IMR-90 (cell line): Measurements from ENCODE around the gene ABCA2. TPM values are rescaled to one million over a fixed set of nuclear protein-coding genes. Genes with fewer than 3 reads are reported as not detected.

Source experiments
- ATAC-seq: fragments of 200-7000 bp; cut with Tn5 transposase; 2 replicates; pipeline ENCODE4 v1.9.1; 2020; ENCODE audit warnings: low read depth, mild to moderate bottlenecking, moderate library complexity
- BruUV-seq: library from RNA; stranded (reverse); fragments of 400-500 nt; replicated peaks from 2 replicates; lab custom pipeline; 2021; lab: Mats Ljungman, UMichigan
- CTCF ChIA-PET: fragments of 300-600 bp; formaldehyde crosslinking; extraction: SDS; loops from one replicate; lab custom pipeline; 2021; ENCODE audit warnings: antibody characterized with exemption; lab: Yijun Ruan, JAX
- POLR2A ChIA-PET: fragments of 300-600 bp; sonication (Branson Sonifier 250); formaldehyde crosslinking; loops from one replicate; lab custom pipeline; 2022; ENCODE audit warnings: antibody characterized with exemption; ENCODE audit not compliant: unreplicated experiment; lab: Charles Lee
- DNase-seq: peaks from one replicate; pipeline ENCODE4 v3.0.0; 2013
- H2AFZ ChIP-seq: replicated peaks from 2 replicates; pipeline ENCODE3; 2013; ENCODE audit warnings: low read length, mild to moderate bottlenecking; ENCODE audit not compliant: poor library complexity
- H2AK5ac ChIP-seq: 2 replicates; pipeline ENCODE4 v1.6.1; 2013; ENCODE audit warnings: low read depth, low read length, inconsistent platforms
- H2AK9ac ChIP-seq: replicated peaks from 2 replicates; pipeline ENCODE3; 2013; ENCODE audit warnings: mild to moderate bottlenecking, low read depth, low read length, moderate library complexity; ENCODE audit not compliant: poor library complexity
- H2BK120ac ChIP-seq: 2 replicates; pipeline ENCODE4 v1.6.1; 2013; ENCODE audit warnings: low read depth, low read length, inconsistent platforms
- H2BK15ac ChIP-seq: 3 replicates; pipeline ENCODE4 v1.6.1; 2013; ENCODE audit warnings: low read depth, low read length, inconsistent platforms
- H2BK20ac ChIP-seq: 2 replicates; pipeline ENCODE4 v1.6.1; 2013; ENCODE audit warnings: low read depth, mild to moderate bottlenecking, inconsistent platforms, low read length, moderate library complexity
- H2BK5ac ChIP-seq: 2 replicates; pipeline ENCODE4 v1.6.1; 2013; ENCODE audit warnings: mild to moderate bottlenecking, low read depth, low read length, inconsistent platforms; ENCODE audit not compliant: poor library complexity, severe bottlenecking
- H3K14ac ChIP-seq: replicated peaks from 2 replicates; pipeline ENCODE4 v1.6.1; 2013; ENCODE audit warnings: low read depth, low read length, inconsistent platforms
- H3K18ac ChIP-seq: 2 replicates; pipeline ENCODE4 v1.6.1; 2013; ENCODE audit warnings: low read depth, low read length, control low read depth
- H3K23ac ChIP-seq: 2 replicates; pipeline ENCODE4 v1.6.1; 2013; ENCODE audit warnings: low read depth, low read length, inconsistent platforms
- H3K27ac ChIP-seq: 2 replicates; pipeline ENCODE4 v1.5.1; 2013; ENCODE audit warnings: mild to moderate bottlenecking, control low read depth, low read length; ENCODE audit not compliant: insufficient read depth
- H3K27me3 ChIP-seq: 2 replicates; pipeline ENCODE4 v1.6.1; 2013; ENCODE audit warnings: low read length; ENCODE audit not compliant: control insufficient read depth, insufficient read depth
- H3K36me3 ChIP-seq: 2 replicates; pipeline ENCODE4 v1.6.1; 2013; ENCODE audit warnings: low read length, mixed read lengths; ENCODE audit not compliant: control insufficient read depth, insufficient read depth
- H3K4ac ChIP-seq: 2 replicates; pipeline ENCODE4 v1.6.1; 2013; ENCODE audit warnings: low read depth, low read length, inconsistent platforms
- H3K4me1 ChIP-seq: 2 replicates; pipeline ENCODE4 v1.6.1; 2013; ENCODE audit warnings: low read length, mixed read lengths; ENCODE audit not compliant: control insufficient read depth, insufficient read depth
- H3K4me2 ChIP-seq: 2 replicates; pipeline ENCODE4 v1.6.1; 2013; ENCODE audit warnings: low read depth, mild to moderate bottlenecking, control low read depth, low read length, moderate library complexity
- H3K4me3 ChIP-seq: 2 replicates; pipeline ENCODE4 v1.5.1; 2013; ENCODE audit warnings: low read depth, mild to moderate bottlenecking, control low read depth, low read length, moderate library complexity; ENCODE audit not compliant: insufficient read depth
- H3K56ac ChIP-seq: 2 replicates; pipeline ENCODE4 v1.6.1; 2013; ENCODE audit warnings: low read length, inconsistent platforms; ENCODE audit not compliant: insufficient read depth; ENCODE audit errors: extremely low read depth
- H3K79me1 ChIP-seq, 2 experiments: 2 replicates each; pipeline ENCODE4 v1.6.1; 2013; ENCODE audit warnings: low read length in 2 of 2, inconsistent platforms in 1 of 2, low read depth in 1 of 2
- H3K9ac ChIP-seq: 2 replicates; pipeline ENCODE4 v1.6.1; 2013; ENCODE audit warnings: low read depth, low read length, control low read depth
- H3K9me1 ChIP-seq: 2 replicates; pipeline ENCODE4 v1.6.1; 2013; ENCODE audit warnings: low read length, inconsistent platforms; ENCODE audit not compliant: insufficient read depth
- H3K9me3 ChIP-seq: 2 replicates; pipeline ENCODE4 v1.6.1; 2013; ENCODE audit warnings: low read length; ENCODE audit not compliant: control insufficient read depth, insufficient read depth
- H4K20me1 ChIP-seq: 2 replicates; pipeline ENCODE4 v1.6.1; 2013; ENCODE audit warnings: low read length, inconsistent platforms; ENCODE audit not compliant: insufficient read depth
- H4K5ac ChIP-seq: 2 replicates; pipeline ENCODE4 v1.6.1; 2013; ENCODE audit warnings: mild to moderate bottlenecking, low read depth, low read length, control low read depth
- H4K8ac ChIP-seq, 2 experiments: 2 replicates each; pipeline ENCODE4 v1.6.1; 2013; ENCODE audit warnings: low read depth in 2 of 2, low read length in 2 of 2, control low read depth in 1 of 2, inconsistent platforms in 1 of 2
- H4K91ac ChIP-seq: 2 replicates; pipeline ENCODE4 v1.6.1; 2013; ENCODE audit warnings: low read depth, low read length, inconsistent platforms; ENCODE audit not compliant: insufficient read depth
- BHLHE40 ChIP-seq: fragments of 150-350 bp; IDR thresholded peaks from 2 replicates; pipeline ENCODE4 v1.6.1; 2016; ENCODE audit warnings: mild to moderate bottlenecking, low read depth, low read length
- CEBPB ChIP-seq: IDR thresholded peaks from 2 replicates; pipeline ENCODE4 v1.6.1; 2012; ENCODE audit warnings: low read depth, low read length, improper control_type of control experiment
- CHD1 ChIP-seq: IDR thresholded peaks from 2 replicates; pipeline ENCODE4 v1.6.1; 2012; ENCODE audit warnings: low read depth, low read length, improper control_type of control experiment
- CTCF ChIP-seq: conservative IDR thresholded peaks from 2 replicates; pipeline ENCODE4 v1.5.1; 2012; ENCODE audit warnings: mild to moderate bottlenecking, low read depth, low read length, improper control_type of control experiment
- FOS ChIP-seq: fragments of 150-350 bp; IDR thresholded peaks from 2 replicates; pipeline ENCODE4 v1.6.1; 2016; ENCODE audit warnings: low read depth, low read length
- MAFK ChIP-seq: IDR thresholded peaks from 2 replicates; pipeline ENCODE4 v1.6.1; 2012; ENCODE audit warnings: low read depth, low read length, improper control_type of control experiment
- MAZ ChIP-seq: IDR thresholded peaks from 2 replicates; pipeline ENCODE4 v1.6.1; 2012; ENCODE audit warnings: low read depth, mild to moderate bottlenecking, low read length, improper control_type of control experiment, moderate library complexity, borderline replicate concordance
- MXI1 ChIP-seq: IDR thresholded peaks from 2 replicates; pipeline ENCODE4 v1.6.1; 2012; ENCODE audit warnings: low read depth, mild to moderate bottlenecking, low read length, moderate library complexity, borderline replicate concordance
- NFE2L2 ChIP-seq: fragments of 150-350 bp; IDR thresholded peaks from 2 replicates; pipeline ENCODE4 v1.6.1; 2016; ENCODE audit warnings: low read depth, mild to moderate bottlenecking, low read length
- POLR2A ChIP-seq: IDR thresholded peaks from 2 replicates; pipeline ENCODE4 v1.6.1; 2012; ENCODE audit warnings: mild to moderate bottlenecking, low read depth, low read length
- RAD21 ChIP-seq: IDR thresholded peaks from 2 replicates; pipeline ENCODE4 v1.6.1; 2012; ENCODE audit warnings: low read length, improper control_type of control experiment
- RCOR1 ChIP-seq: IDR thresholded peaks from 2 replicates; pipeline ENCODE4 v1.6.1; 2012; ENCODE audit warnings: mild to moderate bottlenecking, low read length, improper control_type of control experiment; ENCODE audit not compliant: insufficient replicate concordance
- RFX5 ChIP-seq: IDR thresholded peaks from 2 replicates; pipeline ENCODE4 v1.8.0; 2012; ENCODE audit warnings: low read depth, mild to moderate bottlenecking, low read length, moderate library complexity
- SMC3 ChIP-seq: fragments of 150-350 bp; IDR thresholded peaks from 2 replicates; pipeline ENCODE4 v1.6.1; 2016; ENCODE audit warnings: low read depth, mild to moderate bottlenecking, antibody characterized with exemption, low read length, moderate library complexity
- WGBS, 2 experiments: methylation state at CpG; one replicate each; pipeline versions ENCODE4 v1.1.5 to v1.1.7; 2013; ENCODE audit warnings: missing lambda C conversion rate in 2 of 2; ENCODE audit not compliant: insufficient read length in 1 of 2; ENCODE audit errors: extremely low coverage in 2 of 2; 5-methylcytosine and 5-hydroxymethylcytosine counted together
- dilution Hi-C: fragments of 300-500 bp; cut with HindIII; formaldehyde crosslinking; loops from one replicate; pipeline ENCODE4 v1.14.3; 2018; ENCODE audit warnings: low sequenced_read_pairs; ENCODE audit not compliant: unreplicated experiment
- in situ Hi-C: fragments of 300-500 bp; cut with MboI; formaldehyde crosslinking; loops from 3 replicates; pipeline ENCODE4 v1.14.3; 2019; ENCODE audit warnings: low sequenced_read_pairs, inconsistent platforms, mixed read lengths
- intact Hi-C: fragments of 100-400 bp; cut with micrococcal nuclease; formaldehyde crosslinking; loops from 2 replicates; pipeline ENCODE4 v1.10.0; 2022
- polyA plus RNA-seq, 3 experiments: library from polyadenylated mRNA; depleted of rRNA; stranded (reverse); fragments of >200 nt; gene quantifications; 2 replicates each; pipeline ENCODE4 v1.2.3, GENCODE V29; 2012; ENCODE audit warnings: low replicate concordance in 1 of 3
- total RNA-seq: library from RNA; depleted of rRNA; stranded (reverse); fragments of >200 nt; gene quantifications from 2 replicates; pipeline ENCODE4 v1.2.3, GENCODE V29; 2012
- TF ChIP-seq, protein P1 (sequence below): fragments of 150-350 bp; IDR thresholded peaks from 2 replicates; pipeline ENCODE4 v1.6.1; 2017; ENCODE audit warnings: mild to moderate bottlenecking, antibody characterized with exemption, low read length, low read depth
- TF ChIP-seq, protein P2 (sequence below): fragments of 150-350 bp; IDR thresholded peaks from 2 replicates; pipeline ENCODE4 v1.6.1; 2016; ENCODE audit warnings: low read depth, mild to moderate bottlenecking, low read length, moderate library complexity, borderline replicate concordance

ABCA2 gene
- total and polyA plus RNA-seq, 2 of the 4 experiments (the other 2 are of a cell fraction) = 3.8 to 46.0 TPM

DNA sequence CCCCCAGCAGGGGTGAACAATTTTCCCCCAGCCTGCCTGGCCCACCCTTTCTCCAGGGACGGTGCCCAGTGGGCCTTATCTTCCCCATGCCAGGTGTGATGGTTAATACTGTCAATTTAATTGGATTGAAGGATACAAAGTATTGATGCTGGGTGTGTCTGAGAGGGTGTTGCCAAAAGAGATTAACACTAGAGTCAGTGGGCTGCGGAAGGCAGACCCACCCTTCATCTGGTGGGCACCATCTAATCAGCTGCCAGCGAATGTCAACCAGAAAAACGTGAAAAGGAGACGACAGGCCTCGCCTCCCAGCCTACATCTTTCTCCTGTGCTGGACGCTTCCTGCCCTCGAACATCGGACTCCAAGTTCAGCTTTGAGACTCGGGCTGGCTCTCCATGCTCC, 9.4 kb upstream of the ABCA2 start:
- Histone ChIP-seq H4K8ac (no peak overlapping the region), H4K91ac (no peak overlapping the region), H3K36me3 (peaks cover 17% of the 10 kb centered on the region), H3K79me1 (no peaks in the 10 kb centered on the region), H2BK5ac (no peak overlapping the region), H2BK15ac (no peak overlapping the region), H3K9me1 (no peaks in the 10 kb centered on the region), H3K4me1 (no peaks in the 10 kb centered on the region), H4K20me1 (peaks cover 7% of the 10 kb centered on the region; the same call in 1 of the 2 replicates), H3K27ac (no peak overlapping the region), H3K9ac (no peak overlapping the region), H3K4ac (no peak overlapping the region), H3K27me3 (peaks cover 2% of the 10 kb centered on the region; the same call in 1 of the 2 replicates), H2BK120ac (no peak overlapping the region), H3K18ac (no peak overlapping the region), H3K4me2 (no peak overlapping the region), H3K56ac (no peak overlapping the region), H3K23ac (no peak overlapping the region), H3K14ac (no peak overlapping the region), H3K9me3 (no peaks in the 10 kb centered on the region), H2AK5ac (no peak overlapping the region), H2AFZ (no peak overlapping the region), H4K5ac (no peak overlapping the region), H2BK20ac (no peak overlapping the region), H2AK9ac (no peak overlapping the region), H3K4me3 (no peak overlapping the region)
- no peak for DNase-seq
- WGBS, 2 experiments = 60% methylated on average over 1 of the region's 10 CpGs; no CpG with 5 or more reads in 1 of the 2 experiments
- dilution Hi-C loops (no loop called here), in situ Hi-C loops (loop anchor here (10.0 kb wide), 1 partner anchor 253 kb away; no protein-coding TSS in a partner anchor), intact Hi-C loops (no loop called here)
- no TSS peak for BruUV-seq
- ChIA-PET CTCF (interaction anchor here (0.6 kb wide), 1 partner anchor 202 kb away, joined by 3 read pairs; no protein-coding TSS in a partner anchor), POLR2A (no interaction called here)
- no peak for ATAC-seq
- TF ChIP-seq RCOR1 (no peak), CHD1 (no peak), BHLHE40 (no peak), CEBPB (no peak), RAD21 (no peak), MXI1 (no peak), POLR2A (no peak), SMC3 (no peak), NFE2L2 (no peak), FOS (no peak), CTCF (no peak), MAZ (no peak), MAFK (no peak), RFX5 (no peak)
- TF ChIP-seq, protein P1, sequence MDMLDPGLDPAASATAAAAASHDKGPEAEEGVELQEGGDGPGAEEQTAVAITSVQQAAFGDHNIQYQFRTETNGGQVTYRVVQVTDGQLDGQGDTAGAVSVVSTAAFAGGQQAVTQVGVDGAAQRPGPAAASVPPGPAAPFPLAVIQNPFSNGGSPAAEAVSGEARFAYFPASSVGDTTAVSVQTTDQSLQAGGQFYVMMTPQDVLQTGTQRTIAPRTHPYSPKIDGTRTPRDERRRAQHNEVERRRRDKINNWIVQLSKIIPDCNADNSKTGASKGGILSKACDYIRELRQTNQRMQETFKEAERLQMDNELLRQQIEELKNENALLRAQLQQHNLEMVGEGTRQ = no peak
- TF ChIP-seq, protein P2, sequence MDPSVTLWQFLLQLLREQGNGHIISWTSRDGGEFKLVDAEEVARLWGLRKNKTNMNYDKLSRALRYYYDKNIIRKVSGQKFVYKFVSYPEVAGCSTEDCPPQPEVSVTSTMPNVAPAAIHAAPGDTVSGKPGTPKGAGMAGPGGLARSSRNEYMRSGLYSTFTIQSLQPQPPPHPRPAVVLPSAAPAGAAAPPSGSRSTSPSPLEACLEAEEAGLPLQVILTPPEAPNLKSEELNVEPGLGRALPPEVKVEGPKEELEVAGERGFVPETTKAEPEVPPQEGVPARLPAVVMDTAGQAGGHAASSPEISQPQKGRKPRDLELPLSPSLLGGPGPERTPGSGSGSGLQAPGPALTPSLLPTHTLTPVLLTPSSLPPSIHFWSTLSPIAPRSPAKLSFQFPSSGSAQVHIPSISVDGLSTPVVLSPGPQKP = no peak
